Type B pancreatic cell (in vitro differentiated cells): ENCODE results near the gene MSN. TPM values are rescaled to one million over a fixed set of nuclear protein-coding genes. Genes with fewer than 3 reads are reported as not detected.
"Not testable (repeated sequence)": the region's sequence is repeated elsewhere in the genome, so short reads cannot be mapped to it uniquely, and the experiment has no call there.

Source experiments
- DNase-seq: peaks from one replicate; pipeline ENCODE4 v3.0.0; 2021; ENCODE audit warnings: mixed read lengths; ENCODE audit not compliant: unreplicated experiment; ENCODE audit errors: extremely low spot score
- H3K27ac Mint-ChIP-seq: 2 replicates; pipeline ENCODE4 v1.8.0; 2021; ENCODE audit warnings: mild to moderate bottlenecking, mixed read lengths
- H3K27me3 Mint-ChIP-seq: 2 replicates; pipeline ENCODE4 v1.8.0; 2021; ENCODE audit warnings: mixed read lengths
- H3K36me3 Mint-ChIP-seq: 2 replicates; pipeline ENCODE4 v1.8.0; 2021; ENCODE audit warnings: mixed read lengths
- H3K4me1 Mint-ChIP-seq: one replicate; pipeline ENCODE4 v1.8.0; 2021; ENCODE audit warnings: mixed read lengths; ENCODE audit not compliant: unreplicated experiment
- H3K4me3 Mint-ChIP-seq: 2 replicates; pipeline ENCODE4 v1.8.0; 2021; ENCODE audit warnings: mild to moderate bottlenecking, mixed read lengths
- H3K9me3 Mint-ChIP-seq: 2 replicates; pipeline ENCODE4 v1.8.0; 2021; ENCODE audit warnings: mixed read lengths
- total RNA-seq: library from RNA; stranded (reverse); gene quantifications from 2 replicates; pipeline ENCODE4 v1.2.1, GENCODE V29; 2021; ENCODE audit warnings: low replicate concordance
- TF ChIP-seq, protein P1 (sequence below): fragments of 200-600 bp; sonication (generic); conservative IDR thresholded peaks from 2 replicates; pipeline ENCODE4 v1.5.0; 2021; ENCODE audit warnings: antibody characterized with exemption, mild to moderate bottlenecking

The MSN gene
- total RNA-seq, 1 donor from 2014 or later = 80.7 TPM

DNA sequence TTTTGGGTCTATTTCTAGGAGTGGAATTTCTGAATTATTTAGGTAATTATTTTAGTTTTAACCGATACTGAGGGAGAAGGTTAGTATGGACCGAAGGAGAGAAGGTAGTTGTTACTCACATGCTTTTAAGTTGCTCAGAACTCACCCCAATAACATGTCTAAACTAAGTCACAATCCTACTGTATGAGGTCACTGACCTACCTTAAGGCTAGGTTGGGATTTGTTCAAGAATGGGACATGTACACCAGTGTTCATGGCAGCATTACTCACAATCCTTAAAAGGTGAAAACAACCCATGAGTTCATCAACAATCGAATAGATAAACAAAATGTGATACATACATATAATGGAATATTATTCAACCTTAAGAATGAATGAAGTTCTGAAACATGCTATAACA lies 90.5 kb downstream of the MSN start:
- no peaks in the 10 kb centered on the region for H3K4me1 Mint-ChIP-seq
- TF ChIP-seq, protein P1, sequence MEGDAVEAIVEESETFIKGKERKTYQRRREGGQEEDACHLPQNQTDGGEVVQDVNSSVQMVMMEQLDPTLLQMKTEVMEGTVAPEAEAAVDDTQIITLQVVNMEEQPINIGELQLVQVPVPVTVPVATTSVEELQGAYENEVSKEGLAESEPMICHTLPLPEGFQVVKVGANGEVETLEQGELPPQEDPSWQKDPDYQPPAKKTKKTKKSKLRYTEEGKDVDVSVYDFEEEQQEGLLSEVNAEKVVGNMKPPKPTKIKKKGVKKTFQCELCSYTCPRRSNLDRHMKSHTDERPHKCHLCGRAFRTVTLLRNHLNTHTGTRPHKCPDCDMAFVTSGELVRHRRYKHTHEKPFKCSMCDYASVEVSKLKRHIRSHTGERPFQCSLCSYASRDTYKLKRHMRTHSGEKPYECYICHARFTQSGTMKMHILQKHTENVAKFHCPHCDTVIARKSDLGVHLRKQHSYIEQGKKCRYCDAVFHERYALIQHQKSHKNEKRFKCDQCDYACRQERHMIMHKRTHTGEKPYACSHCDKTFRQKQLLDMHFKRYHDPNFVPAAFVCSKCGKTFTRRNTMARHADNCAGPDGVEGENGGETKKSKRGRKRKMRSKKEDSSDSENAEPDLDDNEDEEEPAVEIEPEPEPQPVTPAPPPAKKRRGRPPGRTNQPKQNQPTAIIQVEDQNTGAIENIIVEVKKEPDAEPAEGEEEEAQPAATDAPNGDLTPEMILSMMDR = no peak
- no peak for DNase-seq
- peaks cover 9% of the 10 kb centered on the region for H3K9me3 Mint-ChIP-seq
- no peak overlapping the region for H3K27ac Mint-ChIP-seq
- no peaks in the 10 kb centered on the region for H3K36me3 Mint-ChIP-seq
- no peak overlapping the region for H3K4me3 Mint-ChIP-seq
- no peaks in the 10 kb centered on the region for H3K27me3 Mint-ChIP-seq

DNA sequence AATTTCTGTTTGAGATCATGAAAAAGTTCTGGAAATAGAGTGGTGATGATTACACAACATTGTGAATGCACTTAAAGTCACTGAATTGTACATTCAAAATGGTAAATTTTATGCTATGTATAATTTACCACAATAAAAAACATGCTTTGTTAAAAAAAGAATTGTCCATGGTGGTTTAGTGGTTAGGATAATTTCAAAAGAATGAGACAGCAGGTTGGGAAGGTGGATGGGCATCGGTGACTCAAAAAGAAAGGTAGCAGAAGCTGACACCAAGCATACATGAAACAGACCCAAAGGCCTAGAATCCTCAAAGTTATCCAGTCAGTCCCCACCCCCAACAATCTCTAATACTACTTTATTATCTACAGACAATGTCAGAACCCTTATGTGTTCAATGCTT lies 91.1 kb downstream of the MSN start:
- Mint-ChIP-seq H3K27ac (no peak overlapping the region), H3K4me1 (no peaks in the 10 kb centered on the region), H3K4me3 (no peak overlapping the region), H3K27me3 (no peaks in the 10 kb centered on the region), H3K9me3 (peaks cover 9% of the 10 kb centered on the region), H3K36me3 (no peaks in the 10 kb centered on the region)
- DNase-seq = no peak
- TF ChIP-seq, protein P1 = no peak

DNA sequence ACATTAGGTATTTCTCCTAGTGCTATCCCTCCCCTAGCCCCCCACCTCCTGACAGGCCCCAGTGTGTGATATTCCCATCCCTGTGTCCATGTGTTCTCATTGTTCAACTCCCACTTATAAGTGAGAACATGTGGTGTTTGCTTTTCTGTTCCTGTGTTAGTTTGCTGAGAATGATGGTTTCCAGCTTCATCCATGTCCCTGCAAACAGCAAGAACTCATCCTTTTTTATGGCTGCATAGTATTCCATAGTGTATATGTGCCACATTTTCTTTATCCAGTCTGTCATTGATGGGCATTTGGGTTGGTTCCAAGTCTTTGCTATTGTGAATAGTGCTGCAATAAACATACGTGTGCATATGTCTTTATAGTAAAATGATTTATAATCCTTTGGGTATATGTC lies 92.1 kb downstream of the MSN start:
- DNase-seq, H3K36me3 Mint-ChIP-seq, H3K4me1 Mint-ChIP-seq, H3K9me3 Mint-ChIP-seq, H3K27ac Mint-ChIP-seq, H3K27me3 Mint-ChIP-seq, H3K4me3 Mint-ChIP-seq: not testable (repeated sequence)

DNA sequence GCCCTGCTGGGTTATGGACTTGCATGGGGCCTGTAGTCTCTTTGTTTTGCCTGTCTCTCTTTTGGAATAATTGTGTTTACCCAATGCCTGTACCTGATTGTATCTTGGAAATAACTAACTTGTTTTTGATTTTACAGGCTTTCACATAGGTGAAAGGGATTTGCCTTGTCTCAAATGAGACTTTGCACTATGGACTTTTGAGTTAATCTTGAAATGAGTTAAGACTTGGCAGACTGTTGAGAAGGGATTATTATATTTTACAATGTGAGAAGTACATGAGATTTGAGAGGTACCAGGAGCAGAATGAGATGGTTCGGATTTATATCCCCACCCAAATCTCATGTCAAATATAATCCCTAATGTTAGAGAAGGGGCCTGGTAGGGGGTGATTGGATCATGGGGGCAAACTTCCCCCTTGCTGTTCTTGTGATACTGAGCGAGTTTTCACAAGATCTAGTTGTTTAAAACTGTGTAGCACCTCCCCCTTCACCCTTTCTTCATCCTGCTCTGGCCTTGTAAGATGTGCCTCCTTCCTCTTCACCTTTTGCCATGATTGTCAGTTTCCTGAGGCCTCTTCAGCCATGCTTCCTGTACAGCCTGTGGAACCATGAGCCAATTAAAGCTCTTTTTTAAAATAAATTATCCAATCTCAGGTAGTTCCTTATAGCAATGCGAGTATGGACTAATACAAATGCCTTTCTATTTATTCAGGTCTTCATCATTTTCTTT lies 102.3 kb downstream of the MSN start:
- Mint-ChIP-seq H3K9me3 (peaks cover 5% of the 10 kb centered on the region), H3K4me1 (no peaks in the 10 kb centered on the region)
- TF ChIP-seq, protein P1 = no peak

DNA sequence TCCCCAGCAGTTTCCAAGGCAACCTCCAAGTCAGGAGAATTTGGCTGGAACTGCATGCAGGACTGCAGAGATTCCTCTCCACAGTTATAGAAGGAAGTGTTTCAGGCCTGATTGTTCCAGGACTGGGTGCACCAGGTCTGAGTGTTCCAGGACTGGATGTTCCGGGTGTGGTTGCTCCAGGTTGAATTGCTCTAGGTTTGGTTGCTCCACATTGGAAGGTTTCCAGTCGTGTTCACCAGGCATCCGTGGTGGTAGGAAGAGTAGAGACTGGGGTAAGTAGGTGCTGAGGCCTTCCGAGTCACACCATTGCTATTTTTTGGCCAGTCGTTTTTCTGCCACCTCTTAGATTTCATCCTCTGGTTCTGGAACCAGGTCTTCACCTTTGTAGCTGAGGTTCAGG lies 105.4 kb downstream of the MSN start:
- Mint-ChIP-seq H3K27ac (no peak overlapping the region), H3K9me3 (peaks cover 5% of the 10 kb centered on the region), H3K4me1 (no peaks in the 10 kb centered on the region), H3K4me3 (no peak overlapping the region), H3K27me3 (no peaks in the 10 kb centered on the region), H3K36me3 (no peaks in the 10 kb centered on the region)
- TF ChIP-seq, protein P1 = no peak
- no peak for DNase-seq

More for the DNA sequence above, 102.3 kb downstream of the MSN start:
- H3K4me3 Mint-ChIP-seq = no peak overlapping the region
- DNase-seq = no peak
- no peaks in the 10 kb centered on the region for H3K36me3 Mint-ChIP-seq
- no peak overlapping the region for H3K27ac Mint-ChIP-seq
- no peaks in the 10 kb centered on the region for H3K27me3 Mint-ChIP-seq

DNA sequence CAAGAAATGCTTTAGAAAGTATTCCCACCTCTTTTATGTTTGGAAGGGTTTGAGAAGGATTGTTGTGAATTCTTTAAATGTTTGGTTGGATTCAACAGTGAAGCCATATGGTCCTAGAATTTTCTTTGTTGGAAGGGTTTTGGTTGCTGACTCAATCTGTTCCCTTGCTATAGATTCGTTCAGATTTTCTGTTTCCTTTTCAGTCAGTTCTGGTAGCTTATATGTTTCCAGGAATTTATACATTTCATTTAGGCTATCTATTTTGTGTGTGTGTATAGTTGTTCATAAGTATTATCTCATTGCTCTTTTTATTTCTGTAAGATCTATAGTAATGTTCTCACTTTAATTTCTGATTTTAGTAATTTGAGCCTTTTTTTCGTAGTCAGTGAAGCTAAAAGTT lies 114.4 kb downstream of the MSN start:
- no peaks in the 10 kb centered on the region for H3K36me3 Mint-ChIP-seq
- TF ChIP-seq, protein P1 = no peak

More for the DNA sequence above, 114.4 kb downstream of the MSN start:
- Mint-ChIP-seq H3K27me3 (no peaks in the 10 kb centered on the region), H3K27ac (no peak overlapping the region), H3K4me1 (no peaks in the 10 kb centered on the region), H3K9me3 (no peaks in the 10 kb centered on the region), H3K4me3 (no peak overlapping the region)
- no peak for DNase-seq
